HepG2 (cell line): ENCODE measurements around the gene TET2.

Source experiments
- CEBPB ChIP-seq: IDR thresholded peaks from 2 replicates; pipeline ENCODE4 v1.6.1; 2011; ENCODE audit warnings: low read depth, low read length, improper control_type of control experiment, borderline replicate concordance
- MAFG ChIP-seq: sonication (generic); formaldehyde crosslinking; IDR thresholded peaks from 2 replicates; pipeline ENCODE4 v1.5.1; 2020; ENCODE audit warnings: mild to moderate bottlenecking, missing genetic modification reagents
- POLR2AphosphoS5 ChIP-seq: IDR thresholded peaks from 2 replicates; pipeline ENCODE4 v1.6.1; 2012; ENCODE audit warnings: low read depth, low read length
- SAFB2 ChIP-seq: sonication (generic); formaldehyde crosslinking; IDR thresholded peaks from 2 replicates; pipeline ENCODE4 v1.5.1; 2020; ENCODE audit warnings: missing genetic modification reagents, low read depth, mild to moderate bottlenecking, borderline replicate concordance
- TEAD2 ChIP-seq: sonication (generic); formaldehyde crosslinking; IDR thresholded peaks from 2 replicates; pipeline ENCODE4 v1.9.0; 2021; ENCODE audit warnings: missing genetic modification reagents
- ZSCAN30 ChIP-seq: sonication (generic); formaldehyde crosslinking; IDR thresholded peaks from 2 replicates; pipeline ENCODE4 v1.5.0; 2020; ENCODE audit warnings: mild to moderate bottlenecking, missing genetic modification reagents
- TF ChIP-seq, protein P1 (sequence below): sonication (generic); formaldehyde crosslinking; IDR thresholded peaks from 2 replicates; pipeline ENCODE4 v1.8.1; 2023; ENCODE audit warnings: mild to moderate bottlenecking, missing genetic modification reagents
- TF ChIP-seq, protein P2 (sequence below), 2 experiments: IDR thresholded peaks; 2 replicates each; pipeline ENCODE4 v1.6.1; 2011 to 2012; ENCODE audit warnings: low read length in 2 of 2, borderline replicate concordance in 1 of 2, low read depth in 1 of 2, mild to moderate bottlenecking in 1 of 2, moderate library complexity in 1 of 2

DNA sequence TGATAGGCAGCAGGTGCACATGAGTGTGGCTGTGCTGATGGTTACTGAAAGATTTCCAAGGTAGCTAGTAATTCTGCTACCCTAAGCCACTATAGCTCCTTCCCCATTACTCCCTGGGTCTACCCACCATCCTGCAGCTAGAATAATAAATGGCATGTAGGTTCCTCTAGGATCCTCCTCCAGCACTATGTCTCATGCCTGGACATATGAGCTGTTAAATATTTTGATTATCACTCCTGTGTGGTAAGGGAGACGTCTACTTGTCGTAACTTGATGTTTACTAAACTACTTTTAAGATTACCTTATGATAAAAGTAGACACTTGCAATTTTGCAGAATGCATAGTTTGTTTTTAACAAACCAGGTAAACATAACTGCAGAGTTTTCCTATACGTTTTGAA, 35.5 kb downstream of the TET2 start:
- TF ChIP-seq MAFG (CRISPR knock-in tag) (no peak), ZSCAN30 (CRISPR knock-in tag) (no peak), TEAD2 (CRISPR knock-in tag) (no peak), POLR2AphosphoS5 (no peak), CEBPB (no peak), SAFB2 (CRISPR knock-in tag) (no peak)
- TF ChIP-seq, protein P1, sequence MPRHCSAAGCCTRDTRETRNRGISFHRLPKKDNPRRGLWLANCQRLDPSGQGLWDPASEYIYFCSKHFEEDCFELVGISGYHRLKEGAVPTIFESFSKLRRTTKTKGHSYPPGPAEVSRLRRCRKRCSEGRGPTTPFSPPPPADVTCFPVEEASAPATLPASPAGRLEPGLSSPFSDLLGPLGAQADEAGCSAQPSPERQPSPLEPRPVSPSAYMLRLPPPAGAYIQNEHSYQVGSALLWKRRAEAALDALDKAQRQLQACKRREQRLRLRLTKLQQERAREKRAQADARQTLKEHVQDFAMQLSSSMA: no peak
- TF ChIP-seq, protein P2, sequence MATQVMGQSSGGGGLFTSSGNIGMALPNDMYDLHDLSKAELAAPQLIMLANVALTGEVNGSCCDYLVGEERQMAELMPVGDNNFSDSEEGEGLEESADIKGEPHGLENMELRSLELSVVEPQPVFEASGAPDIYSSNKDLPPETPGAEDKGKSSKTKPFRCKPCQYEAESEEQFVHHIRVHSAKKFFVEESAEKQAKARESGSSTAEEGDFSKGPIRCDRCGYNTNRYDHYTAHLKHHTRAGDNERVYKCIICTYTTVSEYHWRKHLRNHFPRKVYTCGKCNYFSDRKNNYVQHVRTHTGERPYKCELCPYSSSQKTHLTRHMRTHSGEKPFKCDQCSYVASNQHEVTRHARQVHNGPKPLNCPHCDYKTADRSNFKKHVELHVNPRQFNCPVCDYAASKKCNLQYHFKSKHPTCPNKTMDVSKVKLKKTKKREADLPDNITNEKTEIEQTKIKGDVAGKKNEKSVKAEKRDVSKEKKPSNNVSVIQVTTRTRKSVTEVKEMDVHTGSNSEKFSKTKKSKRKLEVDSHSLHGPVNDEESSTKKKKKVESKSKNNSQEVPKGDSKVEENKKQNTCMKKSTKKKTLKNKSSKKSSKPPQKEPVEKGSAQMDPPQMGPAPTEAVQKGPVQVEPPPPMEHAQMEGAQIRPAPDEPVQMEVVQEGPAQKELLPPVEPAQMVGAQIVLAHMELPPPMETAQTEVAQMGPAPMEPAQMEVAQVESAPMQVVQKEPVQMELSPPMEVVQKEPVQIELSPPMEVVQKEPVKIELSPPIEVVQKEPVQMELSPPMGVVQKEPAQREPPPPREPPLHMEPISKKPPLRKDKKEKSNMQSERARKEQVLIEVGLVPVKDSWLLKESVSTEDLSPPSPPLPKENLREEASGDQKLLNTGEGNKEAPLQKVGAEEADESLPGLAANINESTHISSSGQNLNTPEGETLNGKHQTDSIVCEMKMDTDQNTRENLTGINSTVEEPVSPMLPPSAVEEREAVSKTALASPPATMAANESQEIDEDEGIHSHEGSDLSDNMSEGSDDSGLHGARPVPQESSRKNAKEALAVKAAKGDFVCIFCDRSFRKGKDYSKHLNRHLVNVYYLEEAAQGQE (IDR thresholded peaks at IDR 0.05; ENCODE audit: borderline replicate concordance in 1 of 2, low read depth in 1 of 2, low read length in 2 of 2): no peak
